Ramos (cell line): ENCODE results near the gene MELK.

Experiments used
- in situ Hi-C: fragments of 300-500 bp; cut with MboI; formaldehyde crosslinking; loops from one replicate; pipeline ENCODE4 v1.14.3; 2022; ENCODE audit warnings: low sequenced_read_pairs; ENCODE audit not compliant: unreplicated experiment

The MELK gene

GRCh38 chr9:36725777-36726356 lies 153.2 kb downstream of the MELK start:
- in situ Hi-C loops, result loop anchor here (25.0 kb wide), 1 partner anchor 89 kb away; no protein-coding TSS in a partner anchor
